ENCODE measurements around the gene HLA-C.

HLA-C gene

GRCh38 chr6:31305703-31306219, 33.9 kb upstream of the HLA-C start:
- no peak for TF ChIP-seq CTCF (IDR thresholded peaks at IDR 0.05; ENCODE audit: low read depth, low read length)
- DNase-seq (ENCODE audit: extremely low read depth, low read depth): no peak

- TF ChIP-seq CTCF (IDR thresholded peaks at IDR 0.05; ENCODE audit: low read depth, low read length): no peak
- no peak for DNase-seq (ENCODE audit: extremely low read depth, low read depth)
These were observed 32.8 kb upstream of the HLA-C start for GRCh38 chr6:31304683-31305082.

- TF ChIP-seq CTCF (IDR thresholded peaks at IDR 0.05; ENCODE audit: low read depth, low read length): no peak
- DNase-seq (ENCODE audit: extremely low read depth, low read depth): no peak
These were observed 28.9 kb upstream of the HLA-C start for GRCh38 chr6:31300797-31301196.

GRCh38 chr6:31299947-31300346, 28.1 kb upstream of the HLA-C start:
- TF ChIP-seq CTCF (IDR thresholded peaks at IDR 0.05; ENCODE audit: low read depth, low read length): no peak
- DNase-seq (ENCODE audit: extremely low read depth, low read depth): no peak

- no peak for DNase-seq (ENCODE audit: extremely low read depth, low read depth)
- no peak for TF ChIP-seq CTCF (IDR thresholded peaks at IDR 0.05; ENCODE audit: low read depth, low read length)
These were observed 27.6 kb upstream of the HLA-C start for GRCh38 chr6:31299511-31299910.

- TF ChIP-seq CTCF (IDR thresholded peaks at IDR 0.05; ENCODE audit: low read depth, low read length): no peak
- DNase-seq (ENCODE audit: extremely low read depth, low read depth): no peak
These were observed 22.2 kb upstream of the HLA-C start for GRCh38 chr6:31294056-31294455.

GRCh38 chr6:31293343-31293742, 21.5 kb upstream of the HLA-C start:
- no peak for DNase-seq (ENCODE audit: extremely low read depth, low read depth)
- no peak for TF ChIP-seq CTCF (IDR thresholded peaks at IDR 0.05; ENCODE audit: low read depth, low read length)

Data from AG09319 (cell line).